Smooth muscle cell (in vitro differentiated cells): Measurements from ENCODE around the gene RYR2. TPM values are rescaled to one million over a fixed set of nuclear protein-coding genes. Genes with fewer than 3 reads are reported as not detected.

ENCODE experiments used
- DNase-seq: peaks from one replicate; lab custom pipeline; 2025; ENCODE audit not compliant: unreplicated experiment; lab: John Stamatoyannopoulos, UW
- H2AFZ ChIP-seq: fragments of 200-600 bp; sonication (generic); 2 replicates; pipeline ENCODE4 v1.6.0; 2016; ENCODE audit warnings: antibody characterized with exemption, low read depth, mild to moderate bottlenecking
- H3F3A ChIP-seq: fragments of 200-600 bp; sonication (generic); 2 replicates; pipeline ENCODE4 v1.6.0; 2017; ENCODE audit warnings: antibody characterized with exemption, low read depth
- H3K27ac ChIP-seq: fragments of 200-600 bp; sonication (generic); 2 replicates; pipeline ENCODE4 v1.5.1; 2016; ENCODE audit warnings: low read depth, mild to moderate bottlenecking
- H3K27me3 ChIP-seq: fragments of 200-600 bp; sonication (generic); 2 replicates; pipeline ENCODE4 v1.6.1; 2016; ENCODE audit warnings: low read depth, mild to moderate bottlenecking
- H3K36me3 ChIP-seq: fragments of 200-600 bp; sonication (generic); 2 replicates; pipeline ENCODE4 v1.5.1; 2016; ENCODE audit warnings: low read depth
- H3K4me1 ChIP-seq: fragments of 200-600 bp; sonication (generic); 2 replicates; pipeline ENCODE4 v1.5.1; 2016; ENCODE audit warnings: low read depth
- H3K4me2 ChIP-seq: fragments of 200-600 bp; sonication (generic); 2 replicates; pipeline ENCODE4 v1.6.0; 2016; ENCODE audit warnings: mild to moderate bottlenecking
- H3K4me3 ChIP-seq: fragments of 200-600 bp; sonication (generic); 2 replicates; pipeline ENCODE4 v1.5.1; 2016; ENCODE audit warnings: mild to moderate bottlenecking
- H3K79me2 ChIP-seq: fragments of 200-600 bp; sonication (generic); 2 replicates; pipeline ENCODE4 v1.6.0; 2016; ENCODE audit warnings: low read depth, mild to moderate bottlenecking
- H3K9ac ChIP-seq: fragments of 200-600 bp; sonication (generic); 2 replicates; pipeline ENCODE4 v1.6.0; 2016; ENCODE audit warnings: low read depth
- H3K9me3 ChIP-seq: fragments of 200-600 bp; sonication (generic); replicated peaks from 2 replicates; pipeline ENCODE4 v1.5.1; 2016; ENCODE audit warnings: low read depth
- H4K20me1 ChIP-seq: fragments of 200-600 bp; sonication (generic); 2 replicates; pipeline ENCODE4 v1.6.0; 2016; ENCODE audit warnings: low read depth
- CTCF ChIP-seq: fragments of 200-600 bp; sonication (generic); IDR thresholded peaks from 2 replicates; pipeline ENCODE4 v1.5.1; 2017; ENCODE audit warnings: borderline replicate concordance, mild to moderate bottlenecking, antibody characterized with exemption; ENCODE audit not compliant: insufficient read depth, poor library complexity, severe bottlenecking
- WGBS: methylation state at CpG from one replicate; pipeline ENCODE4 v1.1.7; 2016; ENCODE audit warnings: low lambda C conversion rate; 5-methylcytosine and 5-hydroxymethylcytosine counted together
- polyA plus RNA-seq: library from polyadenylated mRNA; unstranded; fragments of >200 nt; fragmentation: Nextera tagmentation; extraction: Ambion mirVana; gene quantifications from 2 replicates; pipeline ENCODE4 v1.2.1, GENCODE V29; 2016
- total RNA-seq: library from RNA; depleted of rRNA; stranded (reverse); fragments of >200 nt; gene quantifications from 2 replicates; pipeline ENCODE4 v1.2.3, GENCODE V29; 2014

The RYR2 gene
- total and polyA plus RNA-seq, 2 experiments from 2014 or later, result 0.09 TPM; not detected in 1

GRCh38 chr1:237756304-237756967 lies 714.5 kb downstream of the RYR2 start:
- no peaks in the 10 kb centered on the region for H3K79me2 ChIP-seq
- no peak for TF ChIP-seq CTCF
- no peaks in the 10 kb centered on the region for H3F3A ChIP-seq
- H3K9ac ChIP-seq, result no peak overlapping the region
- H2AFZ ChIP-seq, result no peak overlapping the region
- no peaks in the 10 kb centered on the region for H3K27me3 ChIP-seq
- H3K4me2 ChIP-seq, result no peak overlapping the region
- 92% methylated on average over 12 of the region's 12 CpGs for WGBS
- H3K4me3 ChIP-seq, result no peak overlapping the region
- no peaks in the 10 kb centered on the region for H4K20me1 ChIP-seq
- H3K36me3 ChIP-seq, result no peaks in the 10 kb centered on the region
- no peak overlapping the region for H3K27ac ChIP-seq
- DNase-seq, result no peak
- H3K9me3 ChIP-seq, result no peaks in the 10 kb centered on the region
- no peaks in the 10 kb centered on the region for H3K4me1 ChIP-seq

- Histone ChIP-seq H3K4me1 (no peaks in the 10 kb centered on the region), H3K9ac (no peak overlapping the region), H3F3A (no peaks in the 10 kb centered on the region), H4K20me1 (no peaks in the 10 kb centered on the region), H3K4me2 (no peak overlapping the region), H3K36me3 (no peaks in the 10 kb centered on the region), H3K27me3 (no peaks in the 10 kb centered on the region), H3K4me3 (no peak overlapping the region), H3K27ac (peak overlapping the region; percentile 47), H3K9me3 (no peaks in the 10 kb centered on the region), H2AFZ (no peak overlapping the region), H3K79me2 (no peaks in the 10 kb centered on the region)
- WGBS, result 71% methylated on average over 5 of the region's 5 CpGs
- no peak for DNase-seq
- TF ChIP-seq CTCF, result no peak
Measured at GRCh38 chr1:237759377-237759776, 717.4 kb downstream of the RYR2 start.

GRCh38 chr1:237760951-237761350 lies 719.0 kb downstream of the RYR2 start:
- no peak overlapping the region for H3K9ac ChIP-seq
- DNase-seq, result no peak
- H4K20me1 ChIP-seq, result no peaks in the 10 kb centered on the region
- no peaks in the 10 kb centered on the region for H3F3A ChIP-seq
- H2AFZ ChIP-seq, result no peak overlapping the region
- no peak overlapping the region for H3K27ac ChIP-seq
- H3K79me2 ChIP-seq, result no peaks in the 10 kb centered on the region
- no peaks in the 10 kb centered on the region for H3K36me3 ChIP-seq
- H3K27me3 ChIP-seq, result no peaks in the 10 kb centered on the region
- no peak overlapping the region for H3K4me2 ChIP-seq
- 80% methylated on average over 5 of the region's 5 CpGs for WGBS
- no peaks in the 10 kb centered on the region for H3K9me3 ChIP-seq
- no peak for TF ChIP-seq CTCF
- no peak overlapping the region for H3K4me3 ChIP-seq
- H3K4me1 ChIP-seq, result no peaks in the 10 kb centered on the region

- Histone ChIP-seq H3K9ac (no peak overlapping the region), H2AFZ (no peak overlapping the region), H3K36me3 (no peaks in the 10 kb centered on the region), H3K4me2 (no peak overlapping the region), H3K79me2 (no peaks in the 10 kb centered on the region), H4K20me1 (no peaks in the 10 kb centered on the region), H3K4me1 (no peaks in the 10 kb centered on the region), H3K27ac (no peak overlapping the region), H3K9me3 (no peaks in the 10 kb centered on the region), H3K4me3 (no peak overlapping the region), H3F3A (no peaks in the 10 kb centered on the region), H3K27me3 (no peaks in the 10 kb centered on the region)
- TF ChIP-seq CTCF, result no peak
- DNase-seq, result no peak
- WGBS, result 91% methylated on average over 7 of the region's 7 CpGs
Measured at GRCh38 chr1:237763137-237763536, 721.2 kb downstream of the RYR2 start.
